ENCODE measurements around the gene ARAP3. TPM values are rescaled to one million over a fixed set of nuclear protein-coding genes. Genes with fewer than 3 reads are reported as not detected.

ARAP3 gene
- polyA plus RNA-seq, 1 donor (not counting 4 experiments of a cell fraction or from before 2014, with no cell fraction given): 1.3 TPM

GRCh38 chr5:141655020-141655419 is 27.0 kb downstream of the ARAP3 start:
- no peak overlapping the region for H3K4me3 ChIP-seq (ENCODE audit: control insufficient read depth in 2 of 3, extremely low read depth in 1 of 3, insufficient read depth in 2 of 3, low read depth in 1 of 3, low read length in 3 of 3)
- no peak overlapping the region for H3K4me2 ChIP-seq (ENCODE audit: control insufficient read depth, extremely low read depth, insufficient read depth, low read depth, low read length)
- no peaks in the 10 kb centered on the region for H3K27me3 ChIP-seq (ENCODE audit: control insufficient read depth, extremely low read depth, insufficient read depth, low read length)
- no peak for TF ChIP-seq CTCF (optimal IDR thresholded peaks at IDR 0.05 in 1 of 3, IDR thresholded peaks at IDR 0.05 in 1 of 3, conservative IDR thresholded peaks at IDR 0.05 in 1 of 3; ENCODE audit: extremely low read depth in 1 of 3, insufficient read depth in 2 of 3, low read length in 3 of 3)
- TF ChIP-seq EZH2 (IDR thresholded peaks at IDR 0.05; ENCODE audit: low read length): no peak
- peaks cover 14% of the 10 kb centered on the region for H3K4me1 ChIP-seq (ENCODE audit: control insufficient read depth, extremely low read depth, insufficient read depth, low read length)
- no peak overlapping the region for H3K27ac ChIP-seq (ENCODE audit: control insufficient read depth, insufficient read depth, low read length)
- H3K9me3 ChIP-seq (ENCODE audit: control insufficient read depth, low read depth, low read length): no peaks in the 10 kb centered on the region
- H2AFZ ChIP-seq (ENCODE audit: control insufficient read depth, low read length): no peak overlapping the region
- no peak overlapping the region for H3K9ac ChIP-seq (ENCODE audit: control insufficient read depth, extremely low read depth, insufficient read depth, low read length)
- DNase-seq (ENCODE audit: low read depth, low spot score) (no peak), FAIRE-seq (no peak)
- H4K20me1 ChIP-seq (ENCODE audit: control insufficient read depth, extremely low read depth, insufficient read depth, low read length): no peaks in the 10 kb centered on the region
- no peaks in the 10 kb centered on the region for H3K9me1 ChIP-seq (ENCODE audit: control insufficient read depth, extremely low read depth, insufficient read depth, low read length)
- dilution Hi-C loops (cut with MboI; ENCODE audit: extremely low pct_ligation_motif_present, low sequenced_read_pairs): no loop called here
- H3K79me2 ChIP-seq (ENCODE audit: control insufficient read depth, insufficient read depth, low read length): no peaks in the 10 kb centered on the region
- H3K36me3 ChIP-seq (ENCODE audit: control insufficient read depth in 2 of 2, extremely low read depth in 1 of 2, insufficient read depth in 2 of 2, low read length in 2 of 2): no peaks in the 10 kb centered on the region

- Histone ChIP-seq H3K4me1 (ENCODE audit: control insufficient read depth, extremely low read depth, insufficient read depth, low read length) (peaks cover 14% of the 10 kb centered on the region), H3K4me2 (ENCODE audit: control insufficient read depth, extremely low read depth, insufficient read depth, low read depth, low read length) (no peak overlapping the region), H3K4me3 (ENCODE audit: control insufficient read depth in 2 of 3, extremely low read depth in 1 of 3, insufficient read depth in 2 of 3, low read depth in 1 of 3, low read length in 3 of 3) (no peak overlapping the region), H3K9me1 (ENCODE audit: control insufficient read depth, extremely low read depth, insufficient read depth, low read length) (no peaks in the 10 kb centered on the region), H3K79me2 (ENCODE audit: control insufficient read depth, insufficient read depth, low read length) (no peaks in the 10 kb centered on the region), H3K36me3 (ENCODE audit: control insufficient read depth in 2 of 2, extremely low read depth in 1 of 2, insufficient read depth in 2 of 2, low read length in 2 of 2) (no peaks in the 10 kb centered on the region), H4K20me1 (ENCODE audit: control insufficient read depth, extremely low read depth, insufficient read depth, low read length) (no peaks in the 10 kb centered on the region), H3K9ac (ENCODE audit: control insufficient read depth, extremely low read depth, insufficient read depth, low read length) (no peak overlapping the region), H3K27ac (ENCODE audit: control insufficient read depth, insufficient read depth, low read length) (no peak overlapping the region), H2AFZ (ENCODE audit: control insufficient read depth, low read length) (no peak overlapping the region), H3K27me3 (ENCODE audit: control insufficient read depth, extremely low read depth, insufficient read depth, low read length) (no peaks in the 10 kb centered on the region), H3K9me3 (ENCODE audit: control insufficient read depth, low read depth, low read length) (no peaks in the 10 kb centered on the region)
- TF ChIP-seq CTCF (optimal IDR thresholded peaks at IDR 0.05 in 1 of 3, IDR thresholded peaks at IDR 0.05 in 1 of 3, conservative IDR thresholded peaks at IDR 0.05 in 1 of 3; ENCODE audit: extremely low read depth in 1 of 3, insufficient read depth in 2 of 3, low read length in 3 of 3) (no peak), EZH2 (IDR thresholded peaks at IDR 0.05; ENCODE audit: low read length) (no peak)
- dilution Hi-C loops (cut with MboI; ENCODE audit: extremely low pct_ligation_motif_present, low sequenced_read_pairs): no loop called here
- no peak for FAIRE-seq
- DNase-seq (ENCODE audit: low read depth, low spot score): no peak
Observed at GRCh38 chr5:141654298-141654697, 27.7 kb downstream of the ARAP3 start.

All from keratinocyte (primary cell).